H1 (cell line): Measurements from ENCODE around the gene RB1. TPM values are rescaled to one million over a fixed set of nuclear protein-coding genes. Genes with fewer than 3 reads are reported as not detected.

ENCODE experiments used
- CTCF ChIA-PET: fragments of 300-600 bp; sonication (Branson Sonifier 250); formaldehyde crosslinking; loops from one replicate; lab custom pipeline; 2021; ENCODE audit not compliant: partially characterized antibody; lab: Charles Lee
- POLR2A ChIA-PET: fragments of 300-600 bp; sonication (Branson Sonifier 250); formaldehyde crosslinking; loops from one replicate; lab custom pipeline; 2021; ENCODE audit warnings: inconsistent platforms; ENCODE audit not compliant: partially characterized antibody; lab: Charles Lee
- DNase-seq, 2 experiments: peaks; one replicate each; pipeline versions ENCODE4 v3.0.0 to v3.0.0-alpha.2; 2010 to 2022; ENCODE audit warnings: low spot score in 2 of 2, low read depth in 1 of 2, mixed read lengths in 1 of 2
- FAIRE-seq: peaks from 2 replicates; lab custom pipeline; 2011; peaks lifted over from hg19 to GRCh38; lab: Jason Lieb, UNC
- H2AFZ ChIP-seq: 2 replicates; pipeline ENCODE4 v1.8.1; 2012; ENCODE audit warnings: low read length, inconsistent platforms
- H2AK5ac ChIP-seq: 2 replicates; pipeline ENCODE4 v1.6.1; 2013; ENCODE audit warnings: low read depth, low read length
- H2BK120ac ChIP-seq: replicated peaks from 2 replicates; pipeline ENCODE3; 2013; ENCODE audit warnings: low read depth, low read length, inconsistent platforms
- H2BK12ac ChIP-seq: 2 replicates; pipeline ENCODE4 v1.6.1; 2013; ENCODE audit warnings: low read depth, low read length
- H2BK15ac ChIP-seq: 2 replicates; pipeline ENCODE4 v1.6.1; 2013; ENCODE audit warnings: low read length
- H2BK20ac ChIP-seq: 2 replicates; pipeline ENCODE4 v1.6.1; 2013; ENCODE audit warnings: low read length
- H2BK5ac ChIP-seq: 2 replicates; pipeline ENCODE4 v1.6.1; 2013; ENCODE audit warnings: low read depth, low read length
- H3K14ac ChIP-seq: 2 replicates; pipeline ENCODE4 v1.6.1; 2013; ENCODE audit warnings: inconsistent platforms; ENCODE audit not compliant: insufficient read length
- H3K18ac ChIP-seq: 2 replicates; pipeline ENCODE4 v1.6.1; 2013; ENCODE audit warnings: low read length; ENCODE audit errors: extremely low read depth
- H3K23ac ChIP-seq: 2 replicates; pipeline ENCODE4 v1.6.1; 2013; ENCODE audit warnings: inconsistent platforms; ENCODE audit not compliant: insufficient read length
- H3K23me2 ChIP-seq: 2 replicates; pipeline ENCODE4 v1.6.1; 2013; ENCODE audit warnings: low read depth, low read length
- H3K27ac ChIP-seq: 2 replicates; pipeline ENCODE4 v1.6.1; 2011; ENCODE audit warnings: low read depth, low read length, inconsistent platforms
- H3K27me3 ChIP-seq, 4 experiments: replicated peaks in 1 of 4; 1 replicate in 1 of 4; 2 replicates in 3 of 4; pipeline versions ENCODE4 v1.6.1 to v1.8.1; 2011 to 2013; ENCODE audit warnings: low read length in 3 of 4, mild to moderate bottlenecking in 3 of 4, inconsistent platforms in 2 of 4, mixed read lengths in 2 of 4, moderate library complexity in 1 of 4; ENCODE audit not compliant: control insufficient read depth in 3 of 4, insufficient read depth in 3 of 4; ENCODE audit errors: extremely low read depth in 1 of 4
- H3K36me3 ChIP-seq, 4 experiments: 2 replicates each; pipeline versions ENCODE4 v1.6.1 to v1.8.1; 2011 to 2013; ENCODE audit warnings: mild to moderate bottlenecking in 4 of 4, low read length in 3 of 4, moderate library complexity in 2 of 4, control low read depth in 1 of 4, inconsistent platforms in 1 of 4; ENCODE audit not compliant: insufficient read depth in 4 of 4, control insufficient read depth in 2 of 4
- H3K4ac ChIP-seq: replicated peaks from 2 replicates; pipeline ENCODE3; 2013; ENCODE audit warnings: low read length, low read depth, mixed read lengths, inconsistent platforms; ENCODE audit not compliant: insufficient read length
- H3K4me1 ChIP-seq, 4 experiments: replicated peaks in 1 of 4; 1 replicate in 1 of 4; 2 replicates in 3 of 4; pipeline versions ENCODE4 v1.6.1 to v1.8.1; 2011 to 2013; ENCODE audit warnings: low read length in 3 of 4, inconsistent platforms in 2 of 4, mixed read lengths in 1 of 4; ENCODE audit not compliant: insufficient read depth in 4 of 4, control insufficient read depth in 3 of 4
- H3K4me2 ChIP-seq, 2 experiments: 2 replicates each; pipeline versions ENCODE4 v1.6.1 to v1.8.1; 2011 to 2013; ENCODE audit warnings: low read depth in 2 of 2, low read length in 2 of 2, control low read depth in 1 of 2, inconsistent platforms in 1 of 2, mild to moderate bottlenecking in 1 of 2; ENCODE audit not compliant: insufficient read depth in 1 of 2
- H3K4me3 ChIP-seq, 4 experiments: fragments of 200-600, 300-600 bp in 1 of 4; sonication (generic), shearing (Covaris generic), sonication (Bioruptor Twin) in 1 of 4; 2 replicates each; pipeline versions ENCODE4 v1.5.1 to v1.8.1; 2011 to 2016; ENCODE audit warnings: low read length in 4 of 4, low read depth in 3 of 4, control low read depth in 2 of 4, inconsistent platforms in 2 of 4, mild to moderate bottlenecking in 2 of 4, mixed read lengths in 1 of 4, moderate library complexity in 1 of 4; ENCODE audit not compliant: insufficient read depth in 2 of 4; ENCODE audit errors: extremely low read depth in 1 of 4
- H3K56ac ChIP-seq: replicated peaks from 2 replicates; pipeline ENCODE3; 2013; ENCODE audit warnings: low read depth, mild to moderate bottlenecking, mixed read lengths, low read length, inconsistent platforms; ENCODE audit not compliant: insufficient read length
- H3K79me1 ChIP-seq: 2 replicates; pipeline ENCODE4 v1.6.1; 2013; ENCODE audit warnings: low read depth, low read length, control low read depth
- H3K79me2 ChIP-seq, 2 experiments: 2 replicates each; pipeline versions ENCODE4 v1.6.1 to v1.8.1; 2012 to 2013; ENCODE audit warnings: low read length in 2 of 2, mild to moderate bottlenecking in 2 of 2, inconsistent platforms in 1 of 2; ENCODE audit not compliant: insufficient read depth in 2 of 2, control insufficient read depth in 1 of 2
- H3K9ac ChIP-seq, 4 experiments: replicated peaks in 1 of 4; 1 replicate in 1 of 4; 2 replicates in 3 of 4; pipeline versions ENCODE4 v1.6.1 to v1.8.1; 2011 to 2013; ENCODE audit warnings: low read depth in 3 of 4, low read length in 3 of 4, control low read depth in 2 of 4, mild to moderate bottlenecking in 2 of 4, moderate library complexity in 2 of 4, inconsistent platforms in 1 of 4; ENCODE audit errors: extremely low read depth in 1 of 4
- H3K9me3 ChIP-seq, 2 experiments: 2 replicates each; pipeline versions ENCODE4 v1.6.1 to v1.8.1; 2012 to 2013; ENCODE audit warnings: mild to moderate bottlenecking in 2 of 2, moderate library complexity in 2 of 2, control low read depth in 1 of 2, inconsistent platforms in 1 of 2, low read depth in 1 of 2, low read length in 1 of 2, mixed read lengths in 1 of 2; ENCODE audit not compliant: insufficient read depth in 2 of 2
- H4K20me1 ChIP-seq, 2 experiments: replicated peaks in 1 of 2; 2 replicates each; pipeline versions ENCODE3 to v1.8.1; 2011 to 2013; ENCODE audit warnings: inconsistent platforms in 2 of 2, low read length in 2 of 2, mild to moderate bottlenecking in 1 of 2; ENCODE audit not compliant: insufficient read depth in 2 of 2, control insufficient read depth in 1 of 2
- H4K5ac ChIP-seq: 2 replicates; pipeline ENCODE4 v1.6.1; 2013; ENCODE audit warnings: low read length, low read depth, mixed read lengths, inconsistent platforms; ENCODE audit not compliant: insufficient read length
- H4K8ac ChIP-seq: 2 replicates; pipeline ENCODE4 v1.8.0; 2013; ENCODE audit warnings: mild to moderate bottlenecking, moderate library complexity, low read length, inconsistent platforms; ENCODE audit not compliant: insufficient read depth; ENCODE audit errors: extremely low read depth
- H4K91ac ChIP-seq: replicated peaks from 2 replicates; pipeline ENCODE3; 2013; ENCODE audit warnings: low read length, mixed read lengths, inconsistent platforms; ENCODE audit not compliant: insufficient read length
- FOSL1 ChIP-seq: IDR thresholded peaks from 2 replicates; pipeline ENCODE4 v1.6.1; 2011; ENCODE audit warnings: mild to moderate bottlenecking, low read depth, low read length, moderate library complexity; ENCODE audit not compliant: insufficient read depth
- KDM4A ChIP-seq: IDR thresholded peaks from one replicate; pipeline ENCODE4 v1.7.1; 2012; ENCODE audit warnings: low read depth, mild to moderate bottlenecking, moderate library complexity, low read length, inconsistent platforms; ENCODE audit not compliant: severe bottlenecking
- POLR2AphosphoS5 ChIP-seq: IDR thresholded peaks from 2 replicates; pipeline ENCODE4 v1.6.1; 2011; ENCODE audit warnings: low read depth, low read length
- SRF ChIP-seq: IDR thresholded peaks from 2 replicates; pipeline ENCODE4 v1.6.1; 2011; ENCODE audit warnings: mild to moderate bottlenecking, low read depth, low read length, moderate library complexity
- polyA plus RNA-seq, 7 experiments: library from polyadenylated mRNA; depleted of rRNA in 3 of 7; stranded (reverse) in 5 of 7; unstranded in 2 of 7; fragments of >200 nt in 5 of 7; fragments of 200-250 nt in 2 of 7; gene quantifications; 1 replicate in 5 of 7; 2 replicates in 1 of 7; 4 replicates in 1 of 7; pipeline versions ENCODE4 v1.2.1 to v1.2.3, GENCODE V29; 2011 to 2013; ENCODE audit warnings: missing spikeins in 2 of 7, mixed read lengths in 2 of 7
- total RNA-seq: library from RNA; stranded (reverse); fragmentation: NEBNext Ultra II Directional; extraction: Animal tissue kit (Norgen Biotek cat#: 25700); gene quantifications from 2 replicates; pipeline ENCODE4 v1.2.1, GENCODE V29; 2021
- TF ChIP-seq, protein P1 (sequence below), 3 experiments: IDR thresholded peaks; 1 replicate in 2 of 3; 2 replicates in 1 of 3; pipeline versions ENCODE4 v1.5.1 to v1.6.1; 2011; ENCODE audit warnings: low read length in 3 of 3, mild to moderate bottlenecking in 3 of 3, inconsistent platforms in 2 of 3, low read depth in 1 of 3, moderate library complexity in 1 of 3; ENCODE audit not compliant: insufficient read depth in 1 of 3; ENCODE audit errors: control extremely low read depth in 1 of 3

RB1 gene
- total and polyA plus RNA-seq, 2 of the 8 experiments (the other 6 are each of a cell fraction or from before 2014, with no cell fraction given): 4.1 to 17.5 TPM

DNA sequence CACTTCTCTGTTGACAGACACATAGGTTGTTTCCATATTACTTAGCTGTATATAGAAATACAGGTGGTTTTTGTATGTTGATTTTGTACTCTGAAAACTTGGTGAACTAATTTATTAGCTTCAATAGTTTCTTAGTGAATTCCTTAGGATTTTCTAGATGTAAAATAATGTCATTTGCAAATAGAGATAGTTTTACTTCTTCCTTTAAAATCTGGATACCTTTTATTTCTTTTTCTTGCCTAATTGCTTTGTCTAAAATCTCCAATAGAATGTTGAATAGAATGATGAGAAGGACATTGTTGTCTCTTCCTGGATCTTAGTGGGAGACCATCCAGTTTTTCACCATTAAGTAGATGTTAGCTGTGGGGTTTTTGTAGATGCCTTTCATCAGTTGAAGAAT lies 18.7 kb downstream of the RB1 start:
- Histone ChIP-seq H3K79me2 (no peaks in the 10 kb centered on the region), H4K91ac (no peak overlapping the region), H3K23me2 (no peaks in the 10 kb centered on the region), H3K4me2 (no peak overlapping the region), H3K23ac (no peak overlapping the region), H3K36me3 (peaks cover 0 to 5% (median 0%) of the 10 kb centered on the region in 4 experiments; a peak in 1 of 8 replicates), H2BK20ac (no peak overlapping the region), H4K8ac (no peak overlapping the region), H4K5ac (no peak overlapping the region), H2BK120ac (no peak overlapping the region), H3K4ac (no peak overlapping the region), H3K9me3 (peaks cover 4 to 6% of the 10 kb centered on the region in 2 experiments; a peak in 1 of 4 replicates), H3K4me1 (no peaks in the 10 kb centered on the region; a peak in 1 of 7 replicates), H3K9ac (no peak overlapping the region), H2BK5ac (no peak overlapping the region), H2BK12ac (no peak overlapping the region), H2AFZ (no peak overlapping the region), H3K4me3 (no peak overlapping the region), H3K79me1 (no peaks in the 10 kb centered on the region), H3K27me3 (no peaks in the 10 kb centered on the region)
- POLR2A ChIA-PET: no interaction called here
- no peak for DNase-seq
- CTCF ChIA-PET: no interaction called here
- TF ChIP-seq KDM4A (no peak), POLR2AphosphoS5 (no peak), FOSL1 (no peak), SRF (no peak)
- TF ChIP-seq, protein P1, sequence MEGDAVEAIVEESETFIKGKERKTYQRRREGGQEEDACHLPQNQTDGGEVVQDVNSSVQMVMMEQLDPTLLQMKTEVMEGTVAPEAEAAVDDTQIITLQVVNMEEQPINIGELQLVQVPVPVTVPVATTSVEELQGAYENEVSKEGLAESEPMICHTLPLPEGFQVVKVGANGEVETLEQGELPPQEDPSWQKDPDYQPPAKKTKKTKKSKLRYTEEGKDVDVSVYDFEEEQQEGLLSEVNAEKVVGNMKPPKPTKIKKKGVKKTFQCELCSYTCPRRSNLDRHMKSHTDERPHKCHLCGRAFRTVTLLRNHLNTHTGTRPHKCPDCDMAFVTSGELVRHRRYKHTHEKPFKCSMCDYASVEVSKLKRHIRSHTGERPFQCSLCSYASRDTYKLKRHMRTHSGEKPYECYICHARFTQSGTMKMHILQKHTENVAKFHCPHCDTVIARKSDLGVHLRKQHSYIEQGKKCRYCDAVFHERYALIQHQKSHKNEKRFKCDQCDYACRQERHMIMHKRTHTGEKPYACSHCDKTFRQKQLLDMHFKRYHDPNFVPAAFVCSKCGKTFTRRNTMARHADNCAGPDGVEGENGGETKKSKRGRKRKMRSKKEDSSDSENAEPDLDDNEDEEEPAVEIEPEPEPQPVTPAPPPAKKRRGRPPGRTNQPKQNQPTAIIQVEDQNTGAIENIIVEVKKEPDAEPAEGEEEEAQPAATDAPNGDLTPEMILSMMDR (IDR thresholded peaks at IDR 0.05; ENCODE audit: control extremely low read depth in 1 of 3, insufficient read depth in 1 of 3, low read depth in 1 of 3, low read length in 3 of 3): no peak
- TF ChIP-seq, all 59 proteins: peak for 0
- Histone ChIP-seq H3K14ac (no peak overlapping the region), H3K56ac (no peak overlapping the region), H3K27ac (no peak overlapping the region), H2AK5ac (no peak overlapping the region), H4K20me1 (no peaks in the 10 kb centered on the region), H2BK15ac (no peak overlapping the region), H3K18ac (no peak overlapping the region)
- no peak for FAIRE-seq
